Upper lobe of left lung (tissue), 6 donors: ENCODE measurements around the gene FA2H. TPM values are rescaled to one million over a fixed set of nuclear protein-coding genes. Genes with fewer than 3 reads are reported as not detected.

ENCODE experiments used
- ATAC-seq, 2 donors: fragments of 200-7000 bp; cut with Tn5 transposase; one replicate each; pipeline ENCODE4 v1.9.1; 2022; ENCODE audit warnings: mild to moderate bottlenecking in 2 of 2, moderate library complexity in 2 of 2; ENCODE audit not compliant: low FRiP score in 2 of 2
- DNase-seq, 2 donors: peaks; one replicate each; pipeline ENCODE4 v3.0.0-alpha.2; 2019 to 2020
- H3K27ac ChIP-seq, 4 donors: fragments of 200-600 bp; sonication (generic); one replicate each; pipeline ENCODE4 v1.5.1; 2016 to 2019
- H3K27me3 ChIP-seq, 4 donors: fragments of 200-600 bp; sonication (generic); one replicate each; pipeline ENCODE4 v1.5.1; 2017 to 2019
- H3K36me3 ChIP-seq, 4 donors: fragments of 200-600 bp; sonication (generic); one replicate each; pipeline ENCODE4 v1.5.1; 2016 to 2019
- H3K4me1 ChIP-seq, 4 donors: fragments of 200-600 bp; sonication (generic); one replicate each; pipeline ENCODE4 v1.5.1; 2018 to 2019
- H3K4me3 ChIP-seq, 4 donors: fragments of 200-600 bp; sonication (generic); one replicate each; pipeline ENCODE4 v1.5.1; 2017 to 2019; ENCODE audit warnings: mild to moderate bottlenecking in 2 of 4, moderate library complexity in 1 of 4
- H3K9me3 ChIP-seq, 4 donors: fragments of 200-600 bp; sonication (generic); one replicate each; pipeline ENCODE4 v1.5.1; 2018 to 2019
- CTCF ChIP-seq, 6 experiments: fragments of 450-650 bp in 4 of 6; fragments of 200-600 bp in 2 of 6; sonication (generic) in 2 of 6; IDR thresholded peaks; one replicate each; pipeline ENCODE4 v1.5.1; 2016 to 2019; ENCODE audit warnings: antibody characterized with exemption in 6 of 6
- EP300 ChIP-seq, 4 donors: sonication (generic); formaldehyde crosslinking; IDR thresholded peaks; one replicate each; pipeline ENCODE4 v1.5.1; 2017; ENCODE audit warnings: antibody characterized with exemption in 4 of 4, control low read depth in 2 of 4
- POLR2A ChIP-seq, 4 donors: fragments of 450-650 bp; IDR thresholded peaks; one replicate each; pipeline ENCODE4 v1.5.1; 2016 to 2017; ENCODE audit warnings: antibody characterized with exemption in 4 of 4, mild to moderate bottlenecking in 2 of 4
- POLR2AphosphoS5 ChIP-seq, 2 donors: sonication (generic); formaldehyde crosslinking; IDR thresholded peaks; one replicate each; pipeline ENCODE4 v1.5.1; 2017; ENCODE audit warnings: antibody characterized with exemption in 2 of 2
- WGBS, 2 donors: methylation state at CpG; one replicate each; pipeline ENCODE4 v1.1.5; 2017 to 2018; 5-methylcytosine and 5-hydroxymethylcytosine counted together
- total RNA-seq, 6 donors: library from RNA; depleted of rRNA in 4 of 6; stranded (reverse); fragments of >200 nt in 4 of 6; gene quantifications; one replicate each; pipeline versions ENCODE4 v1.1.0 to v1.2.1, GENCODE V29; 2016 to 2021
- donor health status: DM: no; HTN: no; CAD: no; lungs with moderate emphysema.
- donor health status: DM: no; HTN: yes; CAD: no; lungs with severe emphysema.

The FA2H gene
- total RNA-seq, 6 donors from 2014 or later, result 1.4 to 6.8 (median 2.3) TPM

GRCh38 chr16:74727903-74728302 is 46.7 kb downstream of the FA2H start:
- H3K36me3 ChIP-seq, result no peaks in the 10 kb centered on the region
- H3K9me3 ChIP-seq, result peaks cover 3 to 11% (median 6%) of the 10 kb centered on the region in 4 donors
- 97 to 98% methylated on average over 4 of the region's 4 CpGs for WGBS, 2 donors
- H3K27me3 ChIP-seq, result no peaks in the 10 kb centered on the region
- DNase-seq, result no peak
- no peak overlapping the region for H3K4me3 ChIP-seq
- H3K4me1 ChIP-seq, result peaks cover 0 to 8% (median 4%) of the 10 kb centered on the region in 4 donors
- no peak for TF ChIP-seq CTCF (IDR thresholded peaks at IDR 0.05)
- TF ChIP-seq POLR2AphosphoS5 (IDR thresholded peaks at IDR 0.05), result no peak
- no peak for TF ChIP-seq POLR2A (IDR thresholded peaks at IDR 0.05)
- TF ChIP-seq EP300 (IDR thresholded peaks at IDR 0.05), result no peak
- no peak for ATAC-seq
- no peak overlapping the region for H3K27ac ChIP-seq

GRCh38 chr16:74726716-74727115 is 47.9 kb downstream of the FA2H start:
- no peak overlapping the region for H3K27ac ChIP-seq
- H3K4me1 ChIP-seq, result peaks cover 0 to 8% (median 4%) of the 10 kb centered on the region in 4 donors
- H3K36me3 ChIP-seq, result no peaks in the 10 kb centered on the region
- DNase-seq (no peak), ATAC-seq (no peak)
- no peak overlapping the region for H3K4me3 ChIP-seq
- TF ChIP-seq EP300 (IDR thresholded peaks at IDR 0.05), result no peak
- TF ChIP-seq CTCF (IDR thresholded peaks at IDR 0.05), result peak in 2 of 6 experiments; percentile 29 to 35
- H3K27me3 ChIP-seq, result no peaks in the 10 kb centered on the region
- 50 to 57% methylated on average over 2 of the region's 2 CpGs for WGBS, 2 donors
- peaks cover 3 to 11% (median 6%) of the 10 kb centered on the region in 4 donors for H3K9me3 ChIP-seq

- Histone ChIP-seq H3K27ac (no peak overlapping the region), H3K4me1 (peaks cover 0 to 8% (median 4%) of the 10 kb centered on the region in 4 donors), H3K27me3 (no peaks in the 10 kb centered on the region), H3K4me3 (no peak overlapping the region), H3K9me3 (peaks cover 3 to 11% (median 6%) of the 10 kb centered on the region in 4 donors), H3K36me3 (no peaks in the 10 kb centered on the region)
- no peak for ATAC-seq
- TF ChIP-seq POLR2AphosphoS5 (IDR thresholded peaks at IDR 0.05), result no peak
- no peak for TF ChIP-seq EP300 (IDR thresholded peaks at IDR 0.05)
- no peak for TF ChIP-seq CTCF (IDR thresholded peaks at IDR 0.05)
- TF ChIP-seq POLR2A (IDR thresholded peaks at IDR 0.05), result no peak
- DNase-seq, result no peak
- WGBS, 2 donors, result 92 to 93% methylated on average over 12 of the region's 12 CpGs
Measured at GRCh38 chr16:74725651-74726455, 48.8 kb downstream of the FA2H start.

GRCh38 chr16:74724820-74725549 is 49.6 kb downstream of the FA2H start:
- H3K4me1 ChIP-seq, result peaks cover 0 to 5% (median under 1%) of the 10 kb centered on the region in 4 donors
- H3K36me3 ChIP-seq, result no peaks in the 10 kb centered on the region
- no peak overlapping the region for H3K27ac ChIP-seq
- WGBS, 2 donors, result 66 to 70% methylated on average over 15 to 19 of the region's 19 CpGs
- H3K9me3 ChIP-seq, result peaks cover 3 to 11% (median 6%) of the 10 kb centered on the region in 4 donors
- ATAC-seq (no peak), DNase-seq (peak in 1 of 2 donors; percentile 76)
- TF ChIP-seq EP300 (IDR thresholded peaks at IDR 0.05) (no peak), POLR2A (IDR thresholded peaks at IDR 0.05) (no peak), CTCF (IDR thresholded peaks at IDR 0.05) (no peak), POLR2AphosphoS5 (IDR thresholded peaks at IDR 0.05) (no peak)
- no peak overlapping the region for H3K4me3 ChIP-seq
- no peaks in the 10 kb centered on the region for H3K27me3 ChIP-seq
